Activated CD4-positive, alpha-beta memory T cell treated with anti-CD3 and anti-CD28 coated beads, Interleukin-2, amount 10 ng/mL, durations not matched to agents 7 days and 5 days (primary cell): Measurements from ENCODE around the gene UBR2. TPM values are rescaled to one million over a fixed set of nuclear protein-coding genes. Genes with fewer than 3 reads are reported as not detected.
"Not testable (repeated sequence)": the region's sequence is repeated elsewhere in the genome, so short reads cannot be mapped to it uniquely, and the experiment has no call there.

Experiments used
- CTCF ChIA-PET: fragments of 350-600 bp; sonication (Branson Sonifier 250); formaldehyde crosslinking; loops from one replicate; lab custom pipeline; 2021; ENCODE audit warnings: antibody characterized with exemption, inconsistent platforms; lab: Charles Lee
- POLR2A ChIA-PET: fragments of 350-600 bp; sonication (Branson Sonifier 250); formaldehyde crosslinking; loops from one replicate; lab custom pipeline; 2021; ENCODE audit warnings: antibody characterized with exemption; lab: Charles Lee
- DNase-seq: peaks from one replicate; pipeline ENCODE4 v3.0.0-alpha.2; 2020
- H3K27ac Mint-ChIP-seq: one replicate; pipeline ENCODE4 v1.8.0; 2021; ENCODE audit warnings: mild to moderate bottlenecking, mixed read lengths
- H3K27me3 Mint-ChIP-seq: one replicate; pipeline ENCODE4 v1.8.0; 2021; ENCODE audit warnings: mixed read lengths
- H3K36me3 Mint-ChIP-seq: one replicate; pipeline ENCODE4 v1.8.0; 2021; ENCODE audit warnings: low read depth, mixed read lengths
- H3K4me1 Mint-ChIP-seq: one replicate; pipeline ENCODE4 v1.8.0; 2021; ENCODE audit warnings: mixed read lengths
- H3K4me3 Mint-ChIP-seq: one replicate; pipeline ENCODE4 v1.8.0; 2021; ENCODE audit warnings: mild to moderate bottlenecking, mixed read lengths
- H3K9me3 Mint-ChIP-seq: one replicate; pipeline ENCODE4 v1.8.0; 2021; ENCODE audit warnings: mixed read lengths
- total RNA-seq, 2 experiments: library from RNA; stranded (reverse); gene quantifications; one replicate each; pipeline ENCODE4 v1.2.3, GENCODE V29; 2021

UBR2 gene
- total RNA-seq, 2 experiments from 2014 or later: 34.0 to 36.2 TPM

- H3K4me3 Mint-ChIP-seq, CTCF ChIA-PET, H3K9me3 Mint-ChIP-seq, H3K4me1 Mint-ChIP-seq, DNase-seq, H3K36me3 Mint-ChIP-seq, H3K27ac Mint-ChIP-seq, H3K27me3 Mint-ChIP-seq: not testable (repeated sequence)
- POLR2A ChIA-PET: interaction anchor here (1.2 kb wide), 1 partner anchor 176 kb away, joined by 3 read pairs; the partner anchor contains the start of gene RPL7L1
These were observed 139.0 kb downstream of the UBR2 start for GRCh38 chr6:42702786-42703185.

DNA sequence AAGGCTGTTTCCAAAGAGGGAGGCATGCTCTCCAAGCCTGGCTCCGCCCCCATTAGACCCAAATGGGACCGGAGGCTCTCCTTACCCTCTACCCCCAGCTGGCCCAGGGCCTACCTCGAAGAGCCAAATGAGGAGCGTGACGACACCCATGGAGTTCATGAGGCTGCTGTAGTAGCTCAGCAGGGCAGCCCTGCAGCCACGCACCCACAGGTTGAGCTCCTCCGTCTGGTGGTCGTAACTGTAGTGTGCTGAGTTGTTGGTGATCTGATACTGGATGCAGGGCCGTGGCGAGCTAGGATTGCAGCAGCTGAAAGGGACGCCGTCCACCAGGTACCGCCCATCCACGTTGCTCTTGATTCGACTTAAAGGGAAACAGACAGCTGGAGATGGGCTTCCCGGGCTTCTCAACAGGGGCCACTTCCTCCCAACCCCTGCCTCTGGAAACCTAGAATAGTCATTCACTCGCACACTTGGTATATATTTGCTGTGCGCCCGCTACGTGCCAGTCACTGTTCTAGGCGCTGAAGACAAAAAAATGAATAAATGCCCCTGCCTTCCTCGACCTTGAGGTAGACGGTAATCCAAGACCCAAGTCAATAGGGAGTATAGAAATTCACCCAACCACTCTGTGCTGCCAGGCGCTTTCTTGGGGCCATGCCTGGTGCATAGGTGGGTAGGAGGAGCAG is 140.6 kb downstream of the UBR2 start:
- no peak for DNase-seq

DNA sequence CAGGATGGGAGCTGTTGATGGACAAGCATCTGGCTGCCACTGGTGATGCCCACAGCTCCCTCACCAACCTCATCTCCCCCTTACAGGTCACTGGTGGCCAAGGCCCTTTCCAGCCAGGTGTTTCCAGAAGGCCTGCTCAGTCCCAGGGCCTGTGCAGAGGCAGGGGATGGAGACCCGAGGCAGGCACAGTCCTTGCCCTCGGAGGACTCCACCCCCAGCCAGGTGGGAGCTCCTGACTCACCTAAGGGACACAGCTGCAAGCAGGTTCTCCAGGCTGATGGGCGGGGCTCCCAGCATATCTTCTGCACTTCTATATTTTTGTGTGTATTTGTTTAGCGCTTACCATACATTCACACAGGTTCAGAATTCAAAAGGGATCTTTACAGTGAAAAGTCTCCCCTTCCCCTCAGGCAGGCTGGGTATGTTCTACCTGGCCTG is 141.1 kb downstream of the UBR2 start:
- DNase-seq: no peak
- Mint-ChIP-seq H3K27ac (no peak overlapping the region), H3K36me3 (no peaks in the 10 kb centered on the region), H3K9me3 (no peaks in the 10 kb centered on the region), H3K4me3 (no peak overlapping the region), H3K4me1 (peaks cover 6% of the 10 kb centered on the region), H3K27me3 (no peaks in the 10 kb centered on the region)
- ChIA-PET CTCF (interaction anchor here (1.7 kb wide), 1 partner anchor 21 kb away, joined by 6 read pairs; no protein-coding TSS in a partner anchor), POLR2A (no interaction called here)

More for the DNA sequence above, 140.6 kb downstream of the UBR2 start:
- Mint-ChIP-seq H3K4me1 (peaks cover 6% of the 10 kb centered on the region), H3K4me3 (no peak overlapping the region), H3K9me3 (no peaks in the 10 kb centered on the region), H3K36me3 (no peaks in the 10 kb centered on the region), H3K27ac (no peak overlapping the region), H3K27me3 (no peaks in the 10 kb centered on the region)
- POLR2A ChIA-PET: no interaction called here
- CTCF ChIA-PET: interaction anchor here (1.7 kb wide), 1 partner anchor 22 kb away, joined by 6 read pairs; no protein-coding TSS in a partner anchor

GRCh38 chr6:42707595-42707994 is 143.8 kb downstream of the UBR2 start:
- Mint-ChIP-seq H3K27me3 (no peaks in the 10 kb centered on the region), H3K4me3 (no peak overlapping the region), H3K27ac (no peak overlapping the region), H3K9me3 (peaks cover 7% of the 10 kb centered on the region), H3K36me3 (no peaks in the 10 kb centered on the region), H3K4me1 (peaks cover 6% of the 10 kb centered on the region)
- DNase-seq: no peak
- ChIA-PET POLR2A (interaction anchor here (1.8 kb wide), 1 partner anchor 38 kb away, joined by 7 read pairs; the partner anchor contains the start of gene TBCC), CTCF (no interaction called here)

DNA sequence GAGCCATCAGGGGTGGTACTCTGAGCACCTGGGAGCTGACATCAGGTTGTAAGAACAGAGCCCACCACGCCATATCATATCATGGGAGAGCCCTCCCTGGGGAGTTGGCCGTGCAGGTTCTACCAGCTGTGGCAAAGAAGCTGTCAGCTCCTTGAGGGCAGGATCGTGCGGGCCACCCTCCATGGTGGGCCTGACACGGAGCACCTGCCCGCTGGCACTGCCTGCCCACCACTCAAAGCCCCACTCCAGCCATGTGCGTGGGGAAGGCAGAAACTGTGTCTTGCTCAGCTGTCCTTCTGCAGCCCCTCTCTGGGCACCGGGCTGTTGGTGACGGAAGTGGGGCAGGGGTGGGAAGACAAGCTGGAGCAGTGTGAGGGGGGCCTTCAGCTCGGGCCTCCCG is 144.3 kb downstream of the UBR2 start:
- Mint-ChIP-seq H3K9me3 (peaks cover 7% of the 10 kb centered on the region), H3K27me3 (no peaks in the 10 kb centered on the region), H3K4me1 (peaks cover 6% of the 10 kb centered on the region), H3K4me3 (no peak overlapping the region), H3K36me3 (no peaks in the 10 kb centered on the region), H3K27ac (no peak overlapping the region)
- DNase-seq: no peak
- CTCF ChIA-PET: no interaction called here
- POLR2A ChIA-PET: interaction anchor here (1.8 kb wide), 1 partner anchor 38 kb away, joined by 7 read pairs; the partner anchor contains the start of gene TBCC

DNA sequence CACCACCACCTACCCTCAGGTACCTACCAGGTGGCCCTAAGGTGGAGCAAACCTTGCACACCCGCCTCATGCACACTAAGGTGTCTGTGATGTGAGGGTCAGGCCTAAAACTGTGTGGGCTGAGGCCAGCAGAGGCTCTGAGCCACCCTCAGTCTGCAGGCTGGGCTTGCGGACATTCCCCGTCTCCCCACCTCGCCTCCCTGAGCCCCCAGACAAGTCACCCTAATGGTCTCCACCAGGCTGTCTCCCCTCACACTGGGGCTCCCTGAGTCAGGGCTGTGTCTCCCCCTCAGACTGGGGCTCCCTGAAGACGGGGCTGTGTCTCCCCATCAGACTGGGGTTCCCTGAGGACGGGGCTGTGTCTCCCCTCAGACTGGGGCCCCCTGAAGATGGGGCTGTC is 146.0 kb downstream of the UBR2 start:
- Mint-ChIP-seq H3K4me3 (no peak overlapping the region), H3K4me1 (peaks cover 6% of the 10 kb centered on the region), H3K36me3 (no peaks in the 10 kb centered on the region), H3K27me3 (no peaks in the 10 kb centered on the region), H3K9me3 (peaks cover 7% of the 10 kb centered on the region), H3K27ac (no peak overlapping the region)
- DNase-seq: no peak
- POLR2A ChIA-PET: no interaction called here
- CTCF ChIA-PET: no interaction called here

- ChIA-PET POLR2A (no interaction called here), CTCF (no interaction called here)
- H3K9me3 Mint-ChIP-seq: peaks cover 7% of the 10 kb centered on the region
- no peak overlapping the region for H3K4me3 Mint-ChIP-seq
- H3K4me1 Mint-ChIP-seq: peaks cover 6% of the 10 kb centered on the region
- DNase-seq: no peak
- no peaks in the 10 kb centered on the region for H3K27me3 Mint-ChIP-seq
- no peaks in the 10 kb centered on the region for H3K36me3 Mint-ChIP-seq
- H3K27ac Mint-ChIP-seq: no peak overlapping the region
These were observed 146.5 kb downstream of the UBR2 start for GRCh38 chr6:42710316-42710715.

- Mint-ChIP-seq H3K36me3 (no peaks in the 10 kb centered on the region), H3K27me3 (no peaks in the 10 kb centered on the region), H3K27ac (no peak overlapping the region), H3K4me1 (peaks cover 6% of the 10 kb centered on the region), H3K9me3 (peaks cover 7% of the 10 kb centered on the region), H3K4me3 (no peak overlapping the region)
- ChIA-PET POLR2A (no interaction called here), CTCF (interaction anchor here (0.6 kb wide), 1 partner anchor 14 kb away, joined by 4 read pairs; no protein-coding TSS in a partner anchor)
- no peak for DNase-seq
These were observed 148.1 kb downstream of the UBR2 start for GRCh38 chr6:42711930-42712329.

- H3K4me3 Mint-ChIP-seq: no peak overlapping the region
- H3K36me3 Mint-ChIP-seq: no peaks in the 10 kb centered on the region
- CTCF ChIA-PET: interaction anchor here (1.5 to 2.4 kb wide), 2 partner anchors 12 to 51 kb away, joined by 5 to 9 read pairs; no protein-coding TSS in a partner anchor
- H3K27ac Mint-ChIP-seq: no peak overlapping the region
- H3K9me3 Mint-ChIP-seq: peaks cover 7% of the 10 kb centered on the region
- H3K4me1 Mint-ChIP-seq: no peaks in the 10 kb centered on the region
- no peaks in the 10 kb centered on the region for H3K27me3 Mint-ChIP-seq
- no peak for DNase-seq
- POLR2A ChIA-PET: no interaction called here
These were observed 150.4 kb downstream of the UBR2 start for GRCh38 chr6:42714098-42714761.

DNA sequence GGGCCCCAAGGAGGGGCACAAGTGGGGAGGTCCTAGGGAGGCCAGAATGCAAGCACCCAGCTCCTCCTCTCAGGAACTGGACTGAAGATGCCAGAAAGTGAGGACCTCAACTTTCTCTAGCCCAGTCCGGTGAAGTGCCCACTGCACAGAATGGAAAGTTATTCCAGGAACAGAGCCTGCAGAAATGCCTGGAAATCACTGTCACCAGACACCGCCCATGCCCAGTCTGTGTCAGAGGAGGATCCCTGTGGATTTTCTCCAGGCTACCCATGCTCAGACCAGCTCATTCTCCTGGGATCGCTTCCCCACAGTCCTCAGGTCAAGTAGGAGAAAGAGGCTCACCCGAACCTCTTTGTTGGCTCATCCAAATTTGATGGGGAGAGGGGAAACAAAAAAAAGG is 152.0 kb downstream of the UBR2 start:
- DNase-seq: no peak
- Mint-ChIP-seq H3K4me1 (no peaks in the 10 kb centered on the region), H3K27ac (no peak overlapping the region), H3K36me3 (no peaks in the 10 kb centered on the region), H3K27me3 (no peaks in the 10 kb centered on the region), H3K9me3 (peaks cover 5% of the 10 kb centered on the region), H3K4me3 (no peak overlapping the region)
- ChIA-PET CTCF (interaction anchor here (2.4 kb wide), 1 partner anchor 10 kb away, joined by 9 read pairs; no protein-coding TSS in a partner anchor), POLR2A (interaction anchor here (0.7 kb wide), 1 partner anchor 67 kb away, joined by 4 read pairs; no protein-coding TSS in a partner anchor)

GRCh38 chr6:42720739-42721138 is 156.9 kb downstream of the UBR2 start:
- Mint-ChIP-seq H3K27me3 (no peaks in the 10 kb centered on the region), H3K9me3 (no peaks in the 10 kb centered on the region)
- CTCF ChIA-PET: interaction anchor here (1.7 kb wide), 1 partner anchor 157 kb away, joined by 3 read pairs; no protein-coding TSS in a partner anchor

GRCh38 chr6:42722497-42722896 is 158.7 kb downstream of the UBR2 start, which contains the start of gene PRPH2:
TSS of gene PRPH2 (minus strand) at chr6:42722597. CDS start at chr6:42722334, 263 bp downstream.
- H3K4me3 Mint-ChIP-seq: no peak within 1 kb of the TSS
- H3K9me3 Mint-ChIP-seq: no peaks in the 10 kb centered on the region
- ChIA-PET POLR2A (no interaction called here), CTCF (no interaction called here)
- DNase-seq: no peak
- no peaks in the 10 kb centered on the region for H3K27me3 Mint-ChIP-seq
- H3K27ac Mint-ChIP-seq: no peak within 1 kb of the TSS
- no peaks in the 10 kb centered on the region for H3K36me3 Mint-ChIP-seq
- H3K4me1 Mint-ChIP-seq: peaks cover 18% of the 10 kb centered on the region

More at GRCh38 chr6:42720739-42721138, 156.9 kb downstream of the UBR2 start:
- no peak overlapping the region for H3K4me3 Mint-ChIP-seq
- POLR2A ChIA-PET: interaction anchor here (1.1 kb wide), 1 partner anchor 209 kb away, joined by 3 read pairs; the partner anchor contains the start of gene CNPY3
- no peak for DNase-seq
- no peaks in the 10 kb centered on the region for H3K36me3 Mint-ChIP-seq
- H3K4me1 Mint-ChIP-seq: peaks cover under 1% of the 10 kb centered on the region
- H3K27ac Mint-ChIP-seq: no peak overlapping the region

DNA sequence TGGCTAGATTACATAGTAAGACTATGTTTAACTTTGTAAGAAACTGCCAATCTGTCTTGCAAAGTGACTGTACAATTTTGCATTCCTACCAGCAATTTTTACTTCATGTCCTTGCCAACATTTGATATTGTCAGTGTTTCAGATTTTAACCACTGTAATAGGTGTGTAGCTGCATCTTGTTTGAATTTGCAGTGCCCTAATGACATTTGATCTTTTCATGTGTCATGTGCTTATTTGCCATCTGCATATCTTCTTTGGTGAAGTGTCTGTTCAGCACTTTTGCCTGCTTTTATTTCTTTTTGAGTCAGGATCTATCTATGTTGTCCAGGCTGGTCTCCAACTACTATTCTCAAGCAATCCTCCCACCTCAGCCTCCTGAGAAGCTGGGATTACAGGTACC is 161.0 kb downstream of the UBR2 start:
- H3K9me3 Mint-ChIP-seq: no peaks in the 10 kb centered on the region
- no peak overlapping the region for H3K27ac Mint-ChIP-seq
- no peaks in the 10 kb centered on the region for H3K27me3 Mint-ChIP-seq
- ChIA-PET POLR2A (interaction anchor here (1.5 to 3.4 kb wide), 2 partner anchors 21 to 32 kb away, joined by 4 to 35 read pairs; partner anchors contain the start of gene TBCC), CTCF (interaction anchor here (1.0 to 4.1 kb wide), 7 partner anchors 44 to 178 kb away, joined by 3 to 79 read pairs (median 5); partner anchors contain the start of gene RPL7L1)
- H3K4me3 Mint-ChIP-seq: no peak overlapping the region
- peaks cover 22% of the 10 kb centered on the region for H3K4me1 Mint-ChIP-seq
- no peak for DNase-seq
- H3K36me3 Mint-ChIP-seq: no peaks in the 10 kb centered on the region
